Pancreas (tissue), 10 donors: ENCODE results near the gene BHLHE23. TPM values are rescaled to one million over a fixed set of nuclear protein-coding genes. Genes with fewer than 3 reads are reported as not detected.

Experiments used
- ATAC-seq, 4 donors: fragments of 200-7000 bp; cut with Tn5 transposase; one replicate each; pipeline versions ENCODE4 v1.8.0 to v1.9.1; 2020; ENCODE audit warnings: mild to moderate bottlenecking in 4 of 4, moderate library complexity in 4 of 4
- DNase-seq, 6 donors: peaks; one replicate each; pipeline ENCODE4 v3.0.0-alpha.2; 2020
- FAIRE-seq: peaks from 2 replicates; lab custom pipeline; 2012; peaks lifted over from hg19 to GRCh38; lab: Jason Lieb, UNC
- H3K27ac ChIP-seq, 4 donors: fragments of 200-600 bp; sonication (generic); 1 replicate in 3 of 4; 2 replicates in 1 of 4; pipeline versions ENCODE4 v1.5.0 to v1.8.0; 2020
- H3K27me3 ChIP-seq, 4 donors: fragments of 200-600 bp; one replicate each; pipeline ENCODE4 v1.8.0; 2021
- H3K36me3 ChIP-seq, 3 donors: fragments of 200-600 bp; sonication (generic) in 1 of 3; one replicate each; pipeline versions ENCODE4 v1.5.0 to v1.8.0; 2020 to 2021
- H3K4me1 ChIP-seq, 3 donors: fragments of 200-600 bp; one replicate each; pipeline ENCODE4 v1.8.0; 2021
- H3K4me3 ChIP-seq, 4 donors: fragments of 200-600 bp; sonication (generic) in 2 of 4; one replicate each; pipeline versions ENCODE4 v1.5.0 to v1.8.0; 2020 to 2021
- H3K9me3 ChIP-seq, 4 donors: fragments of 200-600 bp; one replicate each; pipeline ENCODE4 v1.8.0; 2021
- CTCF ChIP-seq, 4 donors: fragments of 200-600 bp; sonication (generic) in 3 of 4; IDR thresholded peaks; one replicate each; pipeline versions ENCODE4 v1.5.0 to v1.8.0; 2021; ENCODE audit warnings: antibody characterized with exemption in 4 of 4
- WGBS, 2 donors: extraction: QIAGEN DNeasy Blood & Tissue Kit; methylation state at CpG; one replicate each; pipeline ENCODE4 v1.1.7; 2013; 5-methylcytosine and 5-hydroxymethylcytosine counted together
- intact Hi-C, 3 donors: fragments of 100-400 bp; cut with DNase I; formaldehyde crosslinking; loops; one replicate each; pipeline versions ENCODE4 v1.11.1 to v1.14.2; 2022
- polyA plus RNA-seq, 2 donors: library from polyadenylated mRNA; stranded (reverse); fragments of 200-250 nt; gene quantifications; one replicate each; pipeline ENCODE4 v1.2.3, GENCODE V29; 2013
- total RNA-seq, 6 donors: library from RNA; stranded (reverse); fragmentation: NEBNext Ultra II Directional in 4 of 6; extraction: Animal tissue kit (Norgen Biotek cat#: 25700) in 4 of 6; gene quantifications; one replicate each; pipeline versions ENCODE4 v1.2.1 to v1.2.4, GENCODE V29; 2021 to 2023
- donor health status: healthy with polysubstance abuse.
- donor health status: DM: no; HTN: no; CAD: no; lungs with moderate emphysema.
- donor health status: DM: no; HTN: no; CAD: no.
- donor health status: control.
- donor health status: control.
- donor health status: Bipolar disorder and iron deficiency.
- donor health status: DM: yes; HTN: yes; CAD: no.
- donor health status: DM: no; HTN: no; CAD: no.
- donor health status: DM: no; HTN: no; CAD: no.
- donor health status: DM: yes; HTN: yes; CAD: no.

The BHLHE23 gene
- total and polyA plus RNA-seq, 8 donors, result not detected

- intact Hi-C loops, result no loop called here
- DNase-seq (peak in 1 of 6 donors; percentile 17), ATAC-seq (no peak), FAIRE-seq (no peak)
- no peaks in the 10 kb centered on the region for H3K9me3 ChIP-seq
- H3K36me3 ChIP-seq, result no peaks in the 10 kb centered on the region
- 65 to 71% methylated on average over 43 of the region's 43 CpGs for WGBS, 2 donors
- no peak overlapping the region for H3K4me3 ChIP-seq
- no peak for TF ChIP-seq CTCF (IDR thresholded peaks at IDR 0.05)
- no peak overlapping the region for H3K27ac ChIP-seq
- no peaks in the 10 kb centered on the region for H3K4me1 ChIP-seq
- H3K27me3 ChIP-seq, result no peaks in the 10 kb centered on the region
Measured at GRCh38 chr20:62959101-62959971, 47.4 kb downstream of the BHLHE23 start.

- Histone ChIP-seq H3K4me3 (no peak overlapping the region), H3K27ac (no peak overlapping the region), H3K27me3 (no peaks in the 10 kb centered on the region), H3K4me1 (no peaks in the 10 kb centered on the region), H3K36me3 (no peaks in the 10 kb centered on the region), H3K9me3 (no peaks in the 10 kb centered on the region)
- intact Hi-C loops, result no loop called here
- no peak for FAIRE-seq
- WGBS, 2 donors, result 62 to 77% methylated on average over 10 of the region's 10 CpGs
- peak in 1 of 6 donors; percentile 17 for DNase-seq
- ATAC-seq, result no peak
- TF ChIP-seq CTCF (IDR thresholded peaks at IDR 0.05), result no peak
Measured at GRCh38 chr20:62958388-62959100, 48.2 kb downstream of the BHLHE23 start.

- no peak overlapping the region for H3K4me3 ChIP-seq
- no peak overlapping the region for H3K27ac ChIP-seq
- H3K4me1 ChIP-seq, result no peaks in the 10 kb centered on the region
- DNase-seq (peak in 1 of 6 donors; percentile 20), FAIRE-seq (no peak), ATAC-seq (no peak)
- 90 to 94% methylated on average over 36 of the region's 36 CpGs for WGBS, 2 donors
- no peak for TF ChIP-seq CTCF (IDR thresholded peaks at IDR 0.05)
- H3K27me3 ChIP-seq, result no peaks in the 10 kb centered on the region
- H3K36me3 ChIP-seq, result no peaks in the 10 kb centered on the region
- intact Hi-C loops, result no loop called here
- no peaks in the 10 kb centered on the region for H3K9me3 ChIP-seq
Measured at GRCh38 chr20:62957136-62958117, 49.3 kb downstream of the BHLHE23 start.

GRCh38 chr20:62956387-62957135, 50.2 kb downstream of the BHLHE23 start:
- DNase-seq (peak in 1 of 6 donors; percentile 14), FAIRE-seq (no peak), ATAC-seq (no peak)
- intact Hi-C loops, result no loop called here
- Histone ChIP-seq H3K36me3 (no peaks in the 10 kb centered on the region), H3K27me3 (no peaks in the 10 kb centered on the region), H3K4me3 (no peak overlapping the region), H3K4me1 (no peaks in the 10 kb centered on the region), H3K27ac (no peak overlapping the region), H3K9me3 (no peaks in the 10 kb centered on the region)
- 83 to 92% methylated on average over 24 to 25 of the region's 25 CpGs for WGBS, 2 donors
- TF ChIP-seq CTCF (IDR thresholded peaks at IDR 0.05), result no peak
